NOMO-1 (cell line): ENCODE measurements around the gene FAM120A.

Source experiments
- DNase-seq, 2 experiments: peaks; one replicate each; lab custom pipeline; 2025; ENCODE audit not compliant: unreplicated experiment in 2 of 2; lab: John Stamatoyannopoulos, UW

The FAM120A gene

DNA sequence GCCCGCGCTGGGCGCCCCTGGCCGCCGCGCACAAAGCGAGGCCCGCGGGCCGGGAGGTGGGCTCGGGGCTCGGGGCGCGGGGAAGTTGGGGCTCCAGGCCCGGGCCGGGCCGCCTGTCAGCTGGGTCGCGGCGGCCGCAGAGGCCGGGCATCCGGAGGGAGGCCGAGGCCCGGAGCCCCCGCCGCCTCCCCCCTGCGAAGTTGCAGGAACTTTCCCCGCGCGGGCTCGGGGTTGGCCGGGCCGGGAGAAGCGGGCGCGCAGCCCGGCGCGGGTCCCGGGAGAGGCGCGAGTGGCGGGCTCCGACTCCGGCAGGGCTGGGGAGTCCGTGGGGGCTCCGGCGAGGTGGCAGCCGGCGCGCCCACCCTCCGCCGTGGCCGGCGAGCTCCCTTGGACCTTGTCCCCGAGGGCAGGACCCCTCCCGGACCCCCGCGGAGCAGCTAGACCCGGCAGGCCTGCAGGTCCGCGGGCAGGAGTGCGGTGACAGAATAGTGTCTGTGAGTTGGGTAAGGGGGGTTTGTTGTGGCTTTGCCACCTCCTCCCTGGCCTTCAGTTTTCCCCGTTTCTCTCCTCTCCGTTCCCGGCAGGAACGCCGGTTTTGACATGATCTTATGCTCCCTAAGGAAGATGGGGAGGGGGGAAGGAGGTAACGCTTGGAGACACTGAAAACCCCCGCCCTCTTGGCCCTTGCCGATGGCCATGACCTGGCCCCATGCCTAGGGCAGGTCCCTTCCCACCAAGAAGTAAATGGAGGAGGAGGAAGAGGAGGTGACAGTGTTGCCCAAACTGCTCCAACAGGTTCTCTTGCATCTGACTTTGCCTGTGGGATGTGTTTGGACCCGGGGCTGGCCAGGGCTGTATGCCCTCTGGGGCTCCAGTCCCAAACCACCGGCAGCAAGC, 125.8 kb downstream of the FAM120A start:
- peak in 1 of 2 experiments; percentile 12 for DNase-seq

DNA sequence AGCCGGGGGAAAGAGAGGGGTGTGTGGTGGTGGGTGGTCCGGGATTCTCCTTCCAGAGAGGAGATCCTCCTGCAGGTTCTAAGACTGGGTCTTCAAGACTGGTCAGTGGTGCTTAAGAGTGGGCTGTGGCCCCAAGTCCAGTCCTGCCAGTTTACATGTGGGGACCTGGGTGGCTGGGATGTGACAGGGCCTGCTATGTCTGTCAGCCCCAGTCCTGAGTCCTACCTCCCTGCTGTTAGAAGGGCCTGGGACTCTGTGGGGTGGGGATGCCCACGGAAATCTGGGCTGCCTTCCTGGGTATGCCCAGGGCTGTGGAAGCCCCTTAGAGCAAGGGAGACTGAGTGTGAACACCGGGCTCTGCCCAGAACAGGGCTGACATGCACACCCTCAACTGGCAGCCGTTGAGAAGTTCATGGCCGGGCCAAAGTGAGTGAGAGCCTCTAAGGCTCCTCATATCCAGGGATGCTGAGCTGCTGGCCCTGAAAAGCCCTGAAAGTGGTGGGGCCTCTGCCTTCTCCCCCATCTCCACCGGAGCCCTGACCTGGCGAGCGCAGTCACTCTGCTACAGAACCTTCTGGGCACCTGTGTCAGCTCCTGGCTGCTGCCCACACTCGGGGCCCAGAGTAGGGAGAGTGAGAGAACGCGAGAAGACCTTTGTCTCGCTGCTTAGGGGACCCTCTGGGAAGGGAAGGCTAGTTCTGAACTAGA, 126.6 kb downstream of the FAM120A start:
- no peak for DNase-seq

- DNase-seq = no peak
These were observed 127.4 kb downstream of the FAM120A start for GRCh38 chr9:93578844-93579243.

- no peak for DNase-seq
These were observed 128.4 kb downstream of the FAM120A start for GRCh38 chr9:93579711-93580516.

- no peak for DNase-seq
These were observed 129.3 kb downstream of the FAM120A start for GRCh38 chr9:93580654-93581380.

GRCh38 chr9:93582115-93582514, 130.6 kb downstream of the FAM120A start:
- DNase-seq = no peak

GRCh38 chr9:93582550-93582949, 131.1 kb downstream of the FAM120A start:
- no peak for DNase-seq

- no peak for DNase-seq
These were observed 133.8 kb downstream of the FAM120A start for GRCh38 chr9:93585259-93585658.

GRCh38 chr9:93585695-93586094, 134.2 kb downstream of the FAM120A start:
- no peak for DNase-seq

GRCh38 chr9:93586290-93587057, 135.0 kb downstream of the FAM120A start:
- DNase-seq = no peak

DNA sequence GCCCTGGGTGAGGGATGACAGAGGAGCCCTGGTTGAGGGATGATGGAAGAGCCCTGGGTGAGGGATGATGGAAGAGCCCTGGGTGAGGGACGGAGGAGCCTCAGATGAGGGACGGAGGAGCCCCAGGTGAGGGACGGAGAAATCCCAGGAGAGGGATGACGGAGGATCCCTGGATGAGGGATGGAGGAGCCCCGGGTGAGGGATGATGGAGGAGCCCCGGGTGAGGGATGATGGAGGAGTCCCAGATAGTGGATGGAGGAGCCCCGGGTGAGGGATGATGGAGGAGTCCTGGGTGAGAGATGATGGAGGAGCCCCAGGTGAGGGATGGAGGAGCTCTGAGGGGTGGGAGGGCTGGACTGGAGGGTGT, 135.8 kb downstream of the FAM120A start:
- no peak for DNase-seq

DNA sequence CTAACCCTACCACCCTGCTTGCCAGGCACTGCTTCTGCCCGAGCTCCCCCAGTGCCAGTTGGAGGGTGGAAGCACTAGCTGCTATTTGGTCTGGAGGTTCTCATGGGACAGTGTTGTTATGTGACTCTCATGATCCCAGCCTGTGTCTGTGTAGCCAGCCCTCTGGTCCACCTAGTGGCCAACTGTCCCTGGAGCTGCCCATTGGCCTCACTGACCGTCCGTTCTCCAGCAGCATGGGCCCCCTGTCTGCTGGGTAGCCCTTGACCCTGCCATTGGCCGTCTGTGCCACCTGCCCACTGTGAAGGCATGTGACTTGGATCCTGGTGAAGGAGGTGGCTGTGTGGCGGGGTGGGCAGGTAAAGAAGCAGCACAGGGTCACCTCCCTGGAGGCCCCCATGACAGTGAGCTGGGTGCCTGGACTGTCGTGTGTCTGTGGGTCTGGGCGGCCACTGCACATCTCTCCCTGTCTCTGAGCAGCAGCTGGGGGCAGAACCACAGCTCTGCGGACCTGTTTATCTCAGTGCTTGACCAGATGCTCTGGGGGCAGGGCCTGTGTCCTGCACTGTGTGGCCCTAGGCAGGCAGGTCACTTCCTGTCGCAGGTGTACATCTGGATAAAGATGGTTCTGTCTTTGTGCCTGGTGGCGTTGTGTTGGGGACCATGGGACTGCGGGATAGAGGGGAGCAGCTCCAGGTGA, 136.3 kb downstream of the FAM120A start:
- DNase-seq = no peak

GRCh38 chr9:93588641-93589609, 137.4 kb downstream of the FAM120A start:
- no peak for DNase-seq

DNA sequence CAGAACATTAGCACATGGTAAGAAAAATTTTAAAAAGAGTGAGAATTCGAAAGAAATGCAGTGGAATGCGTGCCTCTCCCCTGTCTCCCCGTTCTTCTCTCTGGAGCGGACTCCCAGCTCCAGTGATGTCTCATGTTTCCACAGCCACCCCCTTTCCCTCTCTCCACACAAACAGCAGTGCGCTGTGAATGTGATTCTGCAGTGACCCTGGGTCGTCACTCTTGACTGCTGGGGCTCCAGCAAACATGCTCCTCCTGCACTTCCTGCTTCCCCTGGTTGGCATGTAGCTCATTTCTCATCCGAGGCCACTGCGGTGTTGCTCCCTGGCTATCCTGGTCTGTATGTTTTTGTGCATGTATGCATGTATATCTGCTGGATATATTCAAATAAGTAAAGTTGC, 138.2 kb downstream of the FAM120A start:
- DNase-seq = no peak

- DNase-seq = no peak
These were observed 139.2 kb downstream of the FAM120A start for GRCh38 chr9:93590609-93591234.

DNA sequence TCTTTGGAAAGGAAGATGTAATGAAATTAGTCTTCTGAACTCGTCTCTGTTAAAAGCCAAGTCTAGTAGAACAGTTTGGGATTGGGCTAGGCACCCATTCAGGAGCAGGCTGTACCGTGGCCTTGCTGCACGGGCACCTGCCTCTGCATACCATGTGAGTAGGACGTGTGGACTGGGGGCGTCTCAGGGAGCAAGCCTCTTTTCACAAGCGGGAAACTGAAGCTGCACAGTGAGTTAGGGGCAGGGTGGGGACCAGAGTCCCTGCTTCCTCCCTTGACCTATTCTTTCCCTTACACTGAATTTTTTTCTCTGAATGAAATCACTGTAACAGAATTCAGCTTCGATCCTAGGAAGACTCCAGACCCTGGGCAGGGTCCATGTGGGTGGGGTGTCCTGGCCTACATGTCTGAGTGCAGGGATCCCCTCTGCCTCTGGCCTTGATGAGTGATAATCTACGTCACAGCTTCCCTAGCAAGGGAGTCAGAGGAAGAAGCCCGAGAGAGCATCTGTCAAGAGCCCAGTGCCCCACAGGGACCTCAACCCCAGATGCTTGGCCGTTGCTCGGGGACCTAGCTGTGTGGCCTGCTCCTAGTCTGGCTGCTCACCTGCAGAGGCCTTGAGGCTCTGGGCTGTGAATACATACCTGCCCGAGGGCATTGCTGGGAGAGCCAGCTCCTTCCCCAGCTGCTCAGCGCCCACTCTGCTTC, 140.0 kb downstream of the FAM120A start:
- DNase-seq = no peak

- no peak for DNase-seq
These were observed 140.6 kb downstream of the FAM120A start for GRCh38 chr9:93592008-93592642.
